Liver (tissue), 9 donors: ENCODE results near the gene EIF3F. TPM values are rescaled to one million over a fixed set of nuclear protein-coding genes. Genes with fewer than 3 reads are reported as not detected.

Experiments used
- DNase-seq: peaks from one replicate; pipeline ENCODE4 v3.0.0-alpha.2; 2017; ENCODE audit warnings: low spot score
- H3K27ac ChIP-seq, 2 donors: one replicate each; pipeline ENCODE4 v1.7.0; 2013; ENCODE audit warnings: inconsistent platforms in 2 of 2, low read length in 2 of 2, control low read depth in 1 of 2, low read depth in 1 of 2, mild to moderate bottlenecking in 1 of 2
- H3K27me3 ChIP-seq, 4 donors: one replicate each; pipeline versions ENCODE4 v1.6.1 to v1.7.0; 2013; ENCODE audit warnings: low read length in 3 of 4, inconsistent platforms in 1 of 4, mild to moderate bottlenecking in 1 of 4, moderate library complexity in 1 of 4; ENCODE audit not compliant: control insufficient read depth in 4 of 4, insufficient read depth in 4 of 4
- H3K36me3 ChIP-seq, 4 donors: one replicate each; pipeline versions ENCODE4 v1.6.1 to v1.7.0; 2013; ENCODE audit warnings: low read length in 3 of 4, mild to moderate bottlenecking in 3 of 4, low read depth in 1 of 4, moderate library complexity in 1 of 4; ENCODE audit not compliant: control insufficient read depth in 4 of 4, insufficient read depth in 3 of 4
- H3K4me1 ChIP-seq, 4 donors: one replicate each; pipeline versions ENCODE4 v1.6.1 to v1.7.0; 2013; ENCODE audit warnings: low read length in 3 of 4, mild to moderate bottlenecking in 3 of 4, moderate library complexity in 1 of 4; ENCODE audit not compliant: control insufficient read depth in 4 of 4, insufficient read depth in 4 of 4
- H3K4me3 ChIP-seq, 3 donors: one replicate each; pipeline versions ENCODE4 v1.6.1 to v1.7.0; 2013; ENCODE audit warnings: low read length in 3 of 3, control low read depth in 1 of 3, low read depth in 1 of 3, mild to moderate bottlenecking in 1 of 3
- H3K9ac ChIP-seq, 2 donors: one replicate each; pipeline ENCODE4 v1.7.0; 2013; ENCODE audit warnings: low read length in 2 of 2, mild to moderate bottlenecking in 2 of 2, moderate library complexity in 2 of 2, control low read depth in 1 of 2, low read depth in 1 of 2
- H3K9me3 ChIP-seq, 4 donors: one replicate each; pipeline versions ENCODE4 v1.6.1 to v1.7.0; 2013; ENCODE audit warnings: low read length in 3 of 4; ENCODE audit not compliant: control insufficient read depth in 4 of 4
- ATF3 ChIP-seq: IDR thresholded peaks from 2 replicates; pipeline ENCODE4 v1.6.1; 2016; ENCODE audit warnings: antibody characterized with exemption
- CTCF ChIP-seq: fragments of 150-350 bp; IDR thresholded peaks from 2 replicates; pipeline ENCODE4 v1.5.1; 2017; ENCODE audit warnings: improper control_type of control experiment, low read depth, low read length; ENCODE audit not compliant: missing input control
- EGR1 ChIP-seq, 2 donors: IDR thresholded peaks; 2 replicates each; pipeline ENCODE4 v1.6.1; 2016 to 2018; ENCODE audit warnings: antibody characterized with exemption in 2 of 2, low read depth in 2 of 2
- FOXA1 ChIP-seq: IDR thresholded peaks from 2 replicates; pipeline ENCODE4 v1.6.1; 2016; ENCODE audit warnings: antibody characterized with exemption
- FOXA2 ChIP-seq: IDR thresholded peaks from 2 replicates; pipeline ENCODE4 v1.6.1; 2016; ENCODE audit warnings: antibody characterized with exemption
- GABPA ChIP-seq, 2 donors: IDR thresholded peaks in 1 of 2; conservative IDR thresholded peaks in 1 of 2; 2 replicates each; pipeline ENCODE4 v1.6.1; 2016; ENCODE audit warnings: antibody characterized with exemption in 2 of 2, mild to moderate bottlenecking in 1 of 2, moderate library complexity in 1 of 2
- HNF4A ChIP-seq, 2 donors: conservative IDR thresholded peaks; 2 replicates each; pipeline ENCODE4 v1.6.1; 2016; ENCODE audit warnings: antibody characterized with exemption in 2 of 2, mild to moderate bottlenecking in 2 of 2
- HNF4G ChIP-seq: IDR thresholded peaks from 2 replicates; pipeline ENCODE4 v1.6.1; 2016; ENCODE audit warnings: antibody characterized with exemption
- JUND ChIP-seq, 2 donors: IDR thresholded peaks; 2 replicates each; pipeline ENCODE4 v1.6.1; 2016; ENCODE audit warnings: antibody characterized with exemption in 2 of 2
- MAX ChIP-seq: IDR thresholded peaks from 2 replicates; pipeline ENCODE4 v1.6.1; 2016; ENCODE audit warnings: antibody characterized with exemption
- NR2F2 ChIP-seq: IDR thresholded peaks from 2 replicates; pipeline ENCODE4 v1.6.1; 2016; ENCODE audit warnings: antibody characterized with exemption
- RAD21 ChIP-seq, 2 donors: IDR thresholded peaks; 2 replicates each; pipeline ENCODE4 v1.6.1; 2016; ENCODE audit warnings: antibody characterized with exemption in 2 of 2, mild to moderate bottlenecking in 2 of 2
- RXRA ChIP-seq, 2 donors: IDR thresholded peaks; 2 replicates each; pipeline ENCODE4 v1.6.1; 2017 to 2018; ENCODE audit warnings: antibody characterized with exemption in 2 of 2, mild to moderate bottlenecking in 1 of 2
- SP1 ChIP-seq: IDR thresholded peaks from 2 replicates; pipeline ENCODE4 v1.6.1; 2018; ENCODE audit warnings: antibody characterized with exemption, mild to moderate bottlenecking
- TAF1 ChIP-seq: conservative IDR thresholded peaks from 2 replicates; pipeline ENCODE4 v1.6.1; 2016; ENCODE audit warnings: antibody characterized with exemption, mild to moderate bottlenecking
- YY1 ChIP-seq: IDR thresholded peaks from 2 replicates; pipeline ENCODE4 v1.6.1; 2016; ENCODE audit warnings: antibody characterized with exemption, mild to moderate bottlenecking
- WGBS: extraction: QIAGEN DNeasy Blood & Tissue Kit; methylation state at CpG from one replicate; pipeline ENCODE4 v1.1.7; 2013; 5-methylcytosine and 5-hydroxymethylcytosine counted together
- polyA plus RNA-seq, 2 donors: library from polyadenylated mRNA; stranded (reverse) in 1 of 2; unstranded in 1 of 2; fragments of 200-250 nt in 1 of 2; fragments of >200 nt in 1 of 2; fragmentation: Nextera tagmentation in 1 of 2; extraction: Ambion mirVana in 1 of 2; gene quantifications; one replicate each; pipeline versions ENCODE4 v1.2.1 to v1.2.3, GENCODE V29; 2013 to 2015
- total RNA-seq, 2 donors: library from RNA; depleted of rRNA; stranded (reverse); fragments of >200 nt; gene quantifications; one replicate each; pipeline ENCODE4 v1.2.3, GENCODE V29; 2014
- donor health status: healthy.
- donor health status: healthy.
- donor health status: healthy.
- donor health status: healthy.
- donor health status: healthy.

EIF3F gene
- total and polyA plus RNA-seq, 4 donors = 59.4 to 246 (median 147) TPM

- Histone ChIP-seq H3K9me3 (no peaks in the 10 kb centered on the region), H3K9ac (no peak overlapping the region), H3K4me1 (no peaks in the 10 kb centered on the region), H3K4me3 (no peak overlapping the region), H3K36me3 (no peaks in the 10 kb centered on the region), H3K27me3 (no peaks in the 10 kb centered on the region), H3K27ac (no peak overlapping the region)
- 85% methylated on average over 2 of the region's 2 CpGs for WGBS
- DNase-seq = no peak
- TF ChIP-seq SP1 = no peak
- TF ChIP-seq HNF4A (conservative IDR thresholded peaks at IDR 0.05) = no peak
- no peak for TF ChIP-seq EGR1 (IDR thresholded peaks at IDR 0.05; ENCODE audit: low read depth in 2 of 2)
- TF ChIP-seq FOXA2 = no peak
- TF ChIP-seq CTCF = no peak
- no peak for TF ChIP-seq YY1
- no peak for TF ChIP-seq TAF1
- no peak for TF ChIP-seq GABPA (IDR thresholded peaks at IDR 0.05 in 1 of 2, conservative IDR thresholded peaks at IDR 0.05 in 1 of 2)
- TF ChIP-seq ATF3 = no peak
- no peak for TF ChIP-seq NR2F2
Measured at GRCh38 chr11:8040921-8041285, 53.8 kb downstream of the EIF3F start.

- Histone ChIP-seq H3K27ac (no peak overlapping the region), H3K9ac (no peak overlapping the region), H3K27me3 (no peaks in the 10 kb centered on the region), H3K36me3 (no peaks in the 10 kb centered on the region), H3K4me3 (no peak overlapping the region), H3K4me1 (no peaks in the 10 kb centered on the region), H3K9me3 (no peaks in the 10 kb centered on the region)
- DNase-seq = no peak
- TF ChIP-seq FOXA2 = no peak
- no peak for TF ChIP-seq RAD21 (IDR thresholded peaks at IDR 0.05)
- TF ChIP-seq EGR1 (IDR thresholded peaks at IDR 0.05; ENCODE audit: low read depth in 2 of 2) = no peak
- no peak for TF ChIP-seq SP1
- no peak for TF ChIP-seq ATF3
- TF ChIP-seq CTCF = no peak
- TF ChIP-seq MAX = no peak
- no peak for TF ChIP-seq JUND (IDR thresholded peaks at IDR 0.05)
- TF ChIP-seq YY1 = no peak
- no peak for TF ChIP-seq RXRA (IDR thresholded peaks at IDR 0.05)
- no peak for TF ChIP-seq HNF4A (conservative IDR thresholded peaks at IDR 0.05)
- no peak for TF ChIP-seq FOXA1
- no peak for TF ChIP-seq HNF4G
- WGBS = 89% methylated on average over 4 of the region's 4 CpGs
Measured at GRCh38 chr11:8041576-8041975, 54.4 kb downstream of the EIF3F start.
